NCI-H345 (cell line): ENCODE measurements around the gene NLRC4.
"Not testable (repeated sequence)": the region's sequence is repeated elsewhere in the genome, so short reads cannot be mapped to it uniquely, and the experiment has no call there.

Experiments
- DNase-seq: peaks from one replicate; lab custom pipeline; 2025; lab: John Stamatoyannopoulos, UW

The NLRC4 gene

GRCh38 chr2:32248299-32248698, 16.4 kb downstream of the NLRC4 start:
- DNase-seq: no peak

DNA sequence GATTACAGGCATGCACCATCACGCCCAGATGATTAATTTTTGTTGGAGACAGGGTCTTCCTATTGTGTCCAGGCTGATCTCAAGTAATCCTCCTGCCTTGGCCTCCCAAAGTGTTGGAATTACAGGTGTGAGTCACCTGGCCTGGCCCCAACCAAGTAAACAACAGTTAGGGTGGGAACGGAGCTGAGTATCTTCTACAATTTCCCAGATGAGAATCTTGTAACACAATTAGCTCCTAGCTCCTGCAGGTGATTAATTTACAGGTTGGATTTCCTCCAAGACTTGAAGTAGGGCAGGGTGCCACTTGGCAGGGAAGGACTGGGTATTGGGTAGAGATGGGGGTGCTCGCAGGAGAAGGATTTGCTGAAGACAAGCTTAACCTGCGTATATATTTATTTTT, 17.8 kb downstream of the NLRC4 start:
- DNase-seq: no peak

GRCh38 chr2:32242331-32242730, 22.4 kb downstream of the NLRC4 start:
- DNase-seq: no peak

DNA sequence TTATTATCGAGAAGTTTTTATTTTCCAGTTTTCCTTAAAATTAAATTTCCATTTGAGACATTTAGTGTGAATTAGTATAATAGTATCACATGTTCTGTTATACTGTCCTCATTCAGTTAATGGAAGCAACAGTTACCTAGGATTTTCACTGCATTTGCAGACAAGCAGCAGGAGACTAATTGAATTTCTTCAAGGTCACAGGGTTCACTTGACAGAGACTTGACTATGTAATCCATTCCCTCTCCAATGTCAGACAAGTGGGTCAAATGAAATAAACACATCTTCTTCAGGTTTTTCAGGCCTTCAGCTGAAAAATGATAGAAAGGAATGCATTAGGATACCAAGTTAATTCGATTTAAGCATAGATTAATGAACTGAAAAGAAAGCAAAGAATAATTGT, 26.7 kb downstream of the NLRC4 start:
- no peak for DNase-seq

- no peak for DNase-seq
Measured at GRCh38 chr2:32237488-32237887, 27.2 kb downstream of the NLRC4 start.

DNA sequence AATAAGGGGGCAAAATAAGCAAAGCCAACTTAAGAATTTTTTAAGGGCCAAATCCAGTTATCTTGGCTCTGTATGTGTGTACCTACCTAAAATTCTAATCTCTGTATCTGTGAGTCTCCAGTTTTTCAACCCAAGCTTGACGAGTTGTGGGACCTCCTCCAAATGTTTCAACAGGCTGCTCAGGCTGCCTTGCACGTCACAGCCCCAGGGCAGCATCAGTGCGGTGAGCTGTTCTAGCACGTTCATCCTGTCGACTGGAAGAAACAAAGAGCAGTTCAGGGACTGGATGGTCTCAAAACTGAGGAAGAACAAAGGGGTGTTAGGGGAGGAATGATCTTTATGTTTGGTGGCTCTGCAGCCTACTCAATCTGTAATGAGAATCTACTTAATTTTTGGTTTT, 29.4 kb downstream of the NLRC4 start:
- DNase-seq: no peak

GRCh38 chr2:32231959-32232358, 32.7 kb downstream of the NLRC4 start:
- DNase-seq: no peak

- no peak for DNase-seq
Measured at GRCh38 chr2:32229635-32230034, 35.1 kb downstream of the NLRC4 start.

DNA sequence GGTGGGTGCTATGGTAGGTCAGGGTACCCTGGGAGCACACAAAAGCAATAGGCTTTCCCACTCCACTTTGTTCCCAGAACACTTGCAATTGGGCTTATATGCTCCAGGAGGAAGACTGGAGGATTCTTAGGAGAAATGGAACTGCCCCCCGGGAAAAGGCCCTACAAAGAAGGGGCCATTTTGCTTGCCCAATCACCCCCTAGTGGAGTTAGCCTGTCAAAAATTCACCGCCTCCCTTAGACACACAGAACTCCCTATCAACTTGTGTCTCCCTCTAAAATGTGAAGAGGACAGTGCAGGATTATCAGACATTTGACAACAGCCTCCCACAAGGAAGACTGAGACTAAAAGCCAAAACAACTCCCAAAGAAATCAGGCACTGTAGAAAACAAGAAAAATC, 36.5 kb downstream of the NLRC4 start:
- DNase-seq: no peak

DNA sequence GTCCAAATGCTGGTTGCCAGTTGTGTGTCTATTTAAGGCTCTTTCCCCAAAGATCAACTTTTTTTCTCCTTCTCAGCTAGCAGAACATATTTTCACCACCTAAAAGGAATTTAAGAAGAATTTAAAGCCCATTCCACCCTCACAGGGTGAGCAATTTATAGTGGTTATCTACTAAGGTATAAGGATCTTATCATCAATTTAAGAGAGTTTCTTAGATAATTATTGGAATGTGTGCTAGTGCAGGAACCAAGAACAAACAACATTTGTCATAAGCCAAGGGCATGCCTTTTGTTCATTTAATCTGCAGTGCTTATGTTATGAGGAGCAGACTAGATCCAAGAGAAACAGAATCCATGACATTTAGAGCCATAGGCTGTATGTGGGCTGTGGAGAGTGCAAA, 37.2 kb downstream of the NLRC4 start:
- DNase-seq: no peak

DNA sequence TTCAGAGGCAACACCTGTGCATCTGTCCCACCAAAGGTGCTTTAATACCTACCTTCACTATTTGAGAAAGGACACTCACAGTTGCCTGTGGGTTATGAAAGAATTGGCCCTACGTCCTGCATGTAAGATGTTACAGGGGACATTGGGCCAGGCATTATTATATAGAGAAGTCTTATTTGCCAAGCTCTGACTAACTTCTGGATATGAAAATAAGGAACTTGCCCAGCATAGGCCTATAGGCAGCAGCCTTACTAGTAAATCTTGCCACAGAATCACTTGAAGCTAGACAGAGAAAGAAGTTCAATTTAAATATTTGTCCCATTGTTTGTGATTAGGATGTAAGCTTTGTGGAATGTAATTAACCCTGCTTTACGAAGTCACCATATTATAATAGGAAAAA, 41.7 kb downstream of the NLRC4 start:
- no peak for DNase-seq

DNA sequence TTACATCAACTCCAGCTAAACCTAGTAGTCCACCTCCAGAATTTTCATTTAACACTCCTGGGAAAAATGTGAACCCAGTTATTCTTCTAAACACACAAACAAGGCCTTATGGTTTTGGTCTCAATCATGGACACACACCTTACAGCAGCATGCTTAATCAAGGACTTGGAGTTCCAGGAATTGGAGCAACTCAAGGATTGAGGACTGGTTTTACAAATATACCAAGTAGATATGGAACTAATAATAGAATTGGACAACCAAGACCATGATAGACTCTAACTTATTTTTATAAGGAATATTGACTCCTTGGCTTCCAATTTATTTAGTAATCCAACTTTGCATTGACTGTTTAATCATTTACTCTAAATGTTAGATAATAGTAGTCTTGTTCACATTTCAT, 44.2 kb downstream of the NLRC4 start:
- no peak for DNase-seq

DNA sequence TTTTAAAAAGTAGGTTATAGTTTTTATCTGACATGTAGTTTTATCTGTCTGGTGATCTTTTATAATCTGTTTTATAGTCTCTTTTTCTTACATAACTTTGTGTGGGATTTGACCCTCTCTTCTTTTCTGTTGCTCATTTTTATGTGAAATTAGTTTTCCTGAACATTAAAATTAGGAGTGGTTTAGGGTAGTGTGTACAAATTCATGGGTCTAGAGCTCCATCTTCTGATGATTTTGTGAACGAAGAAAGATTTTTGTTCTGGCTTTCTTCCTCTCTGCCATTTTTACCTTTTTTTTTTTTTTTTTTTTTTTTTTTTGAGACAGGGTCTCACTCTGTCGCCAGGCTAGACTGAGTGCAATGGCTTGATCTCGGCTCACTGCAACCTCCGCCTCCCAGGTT, 52.4 kb downstream of the NLRC4 start:
- DNase-seq: no peak

DNA sequence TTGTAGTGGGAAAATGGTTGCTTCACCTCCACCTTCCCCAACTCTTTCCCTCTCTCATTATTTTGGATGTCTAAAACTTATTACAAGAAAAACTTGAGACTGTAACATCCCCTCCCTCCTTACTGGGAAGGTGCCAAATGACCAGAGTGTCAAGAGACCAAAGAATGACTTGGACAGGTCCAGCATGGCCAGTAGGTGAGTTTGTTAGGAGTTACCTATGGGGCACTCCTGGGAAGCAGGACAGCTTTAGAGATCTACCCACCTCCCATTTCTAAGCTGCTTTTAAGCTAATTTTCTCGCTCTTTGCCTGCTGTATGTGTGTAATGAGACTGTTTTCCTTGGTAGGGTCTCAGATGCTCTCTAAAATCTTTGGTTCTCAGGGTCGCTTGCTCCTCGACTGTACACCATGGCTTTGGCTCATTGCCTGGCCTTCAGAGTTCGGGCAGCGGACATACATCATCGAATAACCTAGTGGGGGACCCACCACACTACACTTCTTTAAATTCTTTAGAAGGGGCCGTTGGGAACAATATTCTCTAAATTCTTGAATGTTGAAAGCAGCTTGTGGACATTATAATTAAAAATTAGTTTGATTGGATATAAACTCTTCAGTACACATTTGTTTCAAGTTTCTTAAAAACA, 53.8 kb downstream of the NLRC4 start:
- no peak for DNase-seq

DNA sequence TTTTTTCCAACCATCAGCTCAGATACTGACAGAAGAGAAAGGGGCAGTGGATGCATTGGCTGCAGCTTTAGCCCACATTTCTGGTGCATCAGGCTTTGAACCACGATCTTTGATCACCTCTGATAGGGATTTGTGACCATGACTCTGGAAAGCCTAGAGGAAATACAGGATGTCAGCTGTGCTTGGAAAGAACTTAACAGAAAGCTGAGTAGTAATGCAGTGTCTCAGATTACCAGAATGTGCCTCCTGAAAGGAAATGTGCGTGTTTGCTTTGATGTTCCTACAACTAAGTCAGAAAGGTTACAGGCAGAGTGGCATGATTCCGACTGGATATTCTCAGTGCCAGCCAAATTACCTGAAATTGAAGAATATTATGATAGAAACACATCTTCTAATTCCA, 61.3 kb downstream of the NLRC4 start:
- DNase-seq: not testable (repeated sequence)

DNA sequence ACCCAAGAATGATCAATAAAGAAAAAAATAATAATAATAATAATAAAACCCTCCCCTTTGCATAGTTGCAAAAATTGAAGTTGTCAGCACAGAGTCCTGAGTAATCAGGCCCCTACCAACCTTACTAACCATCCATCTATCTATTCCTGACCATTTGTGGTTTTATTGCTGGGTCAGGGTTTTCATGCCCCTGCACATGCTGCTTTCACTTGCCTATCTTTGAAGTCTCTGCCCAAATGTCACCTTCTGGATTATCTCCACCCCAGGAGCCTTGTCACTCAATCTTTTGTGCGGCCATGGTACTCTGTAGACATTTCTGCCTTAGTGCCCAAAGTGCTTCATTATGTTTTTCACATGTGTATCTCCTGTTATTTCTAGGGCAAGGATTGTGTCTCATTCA, 63.9 kb downstream of the NLRC4 start:
- no peak for DNase-seq

- DNase-seq: no peak
Measured at GRCh38 chr2:32192418-32192817, 72.3 kb downstream of the NLRC4 start.

- no peak for DNase-seq
Measured at GRCh38 chr2:32189011-32189410, 75.7 kb downstream of the NLRC4 start.

GRCh38 chr2:32182667-32183066, 82.0 kb downstream of the NLRC4 start:
- no peak for DNase-seq
